ENCODE data around the gene ANKRD31.
"Not testable (repeated sequence)": the region's sequence is repeated elsewhere in the genome, so short reads cannot be mapped to it uniquely, and the experiment has no call there.

Gene ANKRD31

GRCh38 chr5:75236322-75237316, at the start of gene ANKRD31:
Gene ANKRD31, minus strand, starts transcription at chr5:75236878. Its CDS starts 192 bp downstream, at chr5:75236686.
- no peak for FAIRE-seq

GRCh38 chr5:75286211-75286773, 49.6 kb upstream of the ANKRD31 start:
- no peak for FAIRE-seq

GRCh38 chr5:75282581-75282980, 45.9 kb upstream of the ANKRD31 start:
- FAIRE-seq, result no peak

GRCh38 chr5:75281716-75282465, 45.2 kb upstream of the ANKRD31 start:
- no peak for FAIRE-seq

GRCh38 chr5:75279321-75279720, 42.6 kb upstream of the ANKRD31 start:
- FAIRE-seq, result no peak

GRCh38 chr5:75277463-75277862, 40.8 kb upstream of the ANKRD31 start:
- FAIRE-seq, result no peak

GRCh38 chr5:75275756-75276155, 39.1 kb upstream of the ANKRD31 start:
- no peak for FAIRE-seq

- FAIRE-seq, result no peak
Measured at GRCh38 chr5:75275147-75275546, 38.5 kb upstream of the ANKRD31 start.

- no peak for FAIRE-seq
Measured at GRCh38 chr5:75274486-75274885, 37.8 kb upstream of the ANKRD31 start.

GRCh38 chr5:75270605-75271004, 33.9 kb upstream of the ANKRD31 start:
- FAIRE-seq, result not testable (repeated sequence)

- FAIRE-seq, result peak; percentile 87
Measured at GRCh38 chr5:75265731-75266130, 29.1 kb upstream of the ANKRD31 start.

GRCh38 chr5:75262271-75262670, 25.6 kb upstream of the ANKRD31 start:
- FAIRE-seq, result no peak

- FAIRE-seq, result no peak
Measured at GRCh38 chr5:75260708-75261107, 24.0 kb upstream of the ANKRD31 start.

GRCh38 chr5:75250452-75250851, 13.8 kb upstream of the ANKRD31 start:
- FAIRE-seq, result not testable (repeated sequence)

- FAIRE-seq, result no peak
Measured at GRCh38 chr5:75245023-75245422, 8.3 kb upstream of the ANKRD31 start.

- no peak for FAIRE-seq
Measured at GRCh38 chr5:75243510-75243909, 6.8 kb upstream of the ANKRD31 start.

GRCh38 chr5:75243100-75243499, 6.4 kb upstream of the ANKRD31 start:
- no peak for FAIRE-seq

GRCh38 chr5:75242067-75242466, 5.4 kb upstream of the ANKRD31 start:
- FAIRE-seq, result no peak

GRCh38 chr5:75239681-75240080, 3.0 kb upstream of the ANKRD31 start:
- no peak for FAIRE-seq

GRCh38 chr5:75235711-75236110, 967 bp downstream of the ANKRD31 start:
- no peak for FAIRE-seq

GRCh38 chr5:75234251-75234650, 2.4 kb downstream of the ANKRD31 start:
- FAIRE-seq, result no peak

GRCh38 chr5:75226916-75227315, 9.8 kb downstream of the ANKRD31 start:
- FAIRE-seq, result no peak

GRCh38 chr5:75225506-75225905, 11.2 kb downstream of the ANKRD31 start:
- no peak for FAIRE-seq

Data from TTC549 (cell line).